Vagina (tissue), 2 donors: ENCODE data around the gene NLGN3.

ENCODE experiments used
- CTCF ChIP-seq, 3 experiments: fragments of 450-650 bp in 2 of 3; fragments of 200-600 bp in 1 of 3; sonication (generic) in 1 of 3; IDR thresholded peaks; one replicate each; pipeline ENCODE4 v1.5.1; 2017 to 2019; ENCODE audit warnings: antibody characterized with exemption in 3 of 3, mild to moderate bottlenecking in 2 of 3, moderate library complexity in 2 of 3
- POLR2A ChIP-seq, 2 donors: fragments of 450-650 bp; IDR thresholded peaks; one replicate each; pipeline ENCODE4 v1.6.1; 2017; ENCODE audit warnings: antibody characterized with exemption in 2 of 2, mild to moderate bottlenecking in 2 of 2, moderate library complexity in 2 of 2
- POLR2AphosphoS5 ChIP-seq, 2 donors: sonication (generic); formaldehyde crosslinking; IDR thresholded peaks; one replicate each; pipeline ENCODE4 v1.9.0; 2017; ENCODE audit warnings: antibody characterized with exemption in 2 of 2, mild to moderate bottlenecking in 2 of 2, low read depth in 1 of 2; ENCODE audit not compliant: insufficient read depth in 1 of 2

DNA sequence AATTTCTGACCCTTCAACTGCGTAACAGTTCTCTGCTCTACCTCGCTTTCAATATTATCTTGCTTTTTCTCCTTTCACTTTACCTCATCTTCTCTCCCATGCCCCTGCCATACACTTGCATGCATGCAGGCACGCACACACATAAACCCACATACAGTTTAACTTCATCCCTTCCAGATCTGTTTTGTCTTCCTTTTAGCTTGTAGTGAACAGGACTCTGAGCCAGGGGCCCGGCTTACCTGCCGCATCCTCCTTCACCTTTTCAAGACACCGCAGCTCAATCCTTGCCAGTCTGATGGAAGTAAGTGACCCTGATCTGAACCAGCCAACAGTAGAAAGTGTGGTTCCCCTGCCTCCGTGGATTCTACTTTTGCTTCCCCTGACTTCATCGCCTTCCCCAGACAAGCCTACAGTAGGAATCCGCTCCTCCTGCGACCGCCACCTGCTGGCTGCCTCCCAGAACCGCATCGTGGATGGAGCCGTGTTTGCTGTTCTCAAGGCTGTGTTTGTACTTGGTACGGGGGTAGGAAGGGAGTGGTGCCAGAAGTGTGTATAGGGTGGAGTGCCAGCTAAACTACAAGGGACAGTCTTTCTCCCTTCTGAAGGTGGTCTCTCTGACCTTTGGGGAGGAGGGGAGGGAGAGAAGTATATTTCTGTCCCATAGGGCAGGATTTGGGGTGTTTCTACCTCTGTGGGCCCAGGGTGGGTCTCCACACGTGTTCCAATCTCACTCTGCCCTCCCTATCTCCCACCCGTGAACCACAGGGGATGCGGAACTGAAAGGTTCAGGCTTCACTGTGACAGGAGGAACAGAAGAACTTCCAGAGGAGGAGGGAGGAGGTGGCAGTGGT is 15.5 kb upstream of the NLGN3 start:
- TF ChIP-seq POLR2AphosphoS5 (IDR thresholded peaks at IDR 0.05; ENCODE audit: insufficient read depth in 1 of 2, low read depth in 1 of 2) (no peak), CTCF (IDR thresholded peaks at IDR 0.05) (peak; percentile 52 to 64 (median 60)), POLR2A (IDR thresholded peaks at IDR 0.05) (no peak)
